ENCODE data around the gene SLC22A7.
"Not testable (repeated sequence)": the region's sequence is repeated elsewhere in the genome, so short reads cannot be mapped to it uniquely, and the experiment has no call there.

SLC22A7 gene

GRCh38 chr6:43331891-43332290, 33.8 kb downstream of the SLC22A7 start:
- Mint-ChIP-seq H3K27ac (peak overlapping the region in 1 of 2 donors; percentile 5), H3K36me3 (ENCODE audit: insufficient read depth) (peaks cover 4% of the 10 kb centered on the region), H3K4me1 (ENCODE audit: low read depth in 2 of 2) (peaks cover 2 to 5% of the 10 kb centered on the region in 2 donors), H3K9me3 (no peaks in the 10 kb centered on the region), H3K27me3 (no peaks in the 10 kb centered on the region), H3K4me3 (no peak overlapping the region)
- DNase-seq: no peak
- no peak for ATAC-seq (replicated peaks)

- H3K4me3 Mint-ChIP-seq: no peak overlapping the region
- no peak for ATAC-seq (replicated peaks)
- no peaks in the 10 kb centered on the region for H3K9me3 Mint-ChIP-seq
- H3K27me3 Mint-ChIP-seq: no peaks in the 10 kb centered on the region
- DNase-seq: no peak
- peaks cover 9% of the 10 kb centered on the region for H3K36me3 Mint-ChIP-seq (ENCODE audit: insufficient read depth)
- H3K4me1 Mint-ChIP-seq (ENCODE audit: low read depth in 2 of 2): peaks cover 2 to 10% of the 10 kb centered on the region in 2 donors
- H3K27ac Mint-ChIP-seq: no peak overlapping the region
These were observed 36.5 kb downstream of the SLC22A7 start for GRCh38 chr6:43334466-43335095.

GRCh38 chr6:43335469-43335868, 37.4 kb downstream of the SLC22A7 start:
- peaks cover 2 to 10% of the 10 kb centered on the region in 2 donors for H3K4me1 Mint-ChIP-seq (ENCODE audit: low read depth in 2 of 2)
- no peak overlapping the region for H3K4me3 Mint-ChIP-seq
- H3K27me3 Mint-ChIP-seq: no peaks in the 10 kb centered on the region
- H3K27ac Mint-ChIP-seq: no peak overlapping the region
- DNase-seq (no peak), ATAC-seq (replicated peaks) (no peak)
- H3K36me3 Mint-ChIP-seq (ENCODE audit: insufficient read depth): peaks cover 18% of the 10 kb centered on the region
- H3K9me3 Mint-ChIP-seq: no peaks in the 10 kb centered on the region

GRCh38 chr6:43336382-43336781, 38.3 kb downstream of the SLC22A7 start:
- ATAC-seq (replicated peaks): no peak
- Mint-ChIP-seq H3K27me3 (no peaks in the 10 kb centered on the region), H3K27ac (no peak overlapping the region), H3K4me3 (no peak overlapping the region), H3K4me1 (ENCODE audit: low read depth in 2 of 2) (peaks cover 2 to 10% of the 10 kb centered on the region in 2 donors), H3K9me3 (no peaks in the 10 kb centered on the region), H3K36me3 (ENCODE audit: insufficient read depth) (peaks cover 27% of the 10 kb centered on the region)
- no peak for DNase-seq

GRCh38 chr6:43338243-43338642, 40.2 kb downstream of the SLC22A7 start:
- H3K36me3 Mint-ChIP-seq (ENCODE audit: insufficient read depth): peaks cover 41% of the 10 kb centered on the region

GRCh38 chr6:43339168-43339567, 41.1 kb downstream of the SLC22A7 start:
- Mint-ChIP-seq H3K36me3 (ENCODE audit: insufficient read depth) (peaks cover 42% of the 10 kb centered on the region), H3K9me3 (no peaks in the 10 kb centered on the region), H3K4me1 (ENCODE audit: low read depth in 2 of 2) (peaks cover 0 to 10% of the 10 kb centered on the region in 2 donors), H3K27ac (no peak overlapping the region), H3K4me3 (no peak overlapping the region), H3K27me3 (no peaks in the 10 kb centered on the region)
- DNase-seq (no peak), ATAC-seq (replicated peaks) (no peak)

More at GRCh38 chr6:43338243-43338642, 40.2 kb downstream of the SLC22A7 start:
- Mint-ChIP-seq H3K4me3 (no peak overlapping the region), H3K27ac (peak overlapping the region; percentile 15 to 36), H3K27me3 (no peaks in the 10 kb centered on the region), H3K4me1 (ENCODE audit: low read depth in 2 of 2) (peaks cover 0 to 10% of the 10 kb centered on the region in 2 donors), H3K9me3 (no peaks in the 10 kb centered on the region)
- DNase-seq (no peak), ATAC-seq (replicated peaks) (no peak)

GRCh38 chr6:43346243-43346642, 48.2 kb downstream of the SLC22A7 start:
- not testable (repeated sequence) for H3K9me3 Mint-ChIP-seq; DNase-seq; ATAC-seq (replicated peaks); H3K27me3 Mint-ChIP-seq; H3K4me3 Mint-ChIP-seq; H3K4me1 Mint-ChIP-seq (ENCODE audit: low read depth in 2 of 2); H3K27ac Mint-ChIP-seq
- peaks cover 25% of the 10 kb centered on the region for H3K36me3 Mint-ChIP-seq (ENCODE audit: insufficient read depth)

- no peak overlapping the region for H3K4me3 Mint-ChIP-seq
- H3K4me1 Mint-ChIP-seq (ENCODE audit: low read depth in 2 of 2): peaks cover 0 to 11% of the 10 kb centered on the region in 2 donors
- H3K27me3 Mint-ChIP-seq: no peaks in the 10 kb centered on the region
- H3K36me3 Mint-ChIP-seq (ENCODE audit: insufficient read depth): peaks cover 21% of the 10 kb centered on the region
- ATAC-seq (replicated peaks) (no peak), DNase-seq (no peak)
- H3K27ac Mint-ChIP-seq: no peak overlapping the region
- no peaks in the 10 kb centered on the region for H3K9me3 Mint-ChIP-seq
These were observed 49.0 kb downstream of the SLC22A7 start for GRCh38 chr6:43347021-43347420.

GRCh38 chr6:43347444-43347843, 49.4 kb downstream of the SLC22A7 start:
- H3K9me3 Mint-ChIP-seq: no peaks in the 10 kb centered on the region
- no peak for ATAC-seq (replicated peaks)
- H3K4me1 Mint-ChIP-seq (ENCODE audit: low read depth in 2 of 2): peaks cover 0 to 11% of the 10 kb centered on the region in 2 donors
- H3K4me3 Mint-ChIP-seq: no peak overlapping the region
- no peak overlapping the region for H3K27ac Mint-ChIP-seq
- no peak for DNase-seq
- no peaks in the 10 kb centered on the region for H3K27me3 Mint-ChIP-seq
- peaks cover 21% of the 10 kb centered on the region for H3K36me3 Mint-ChIP-seq (ENCODE audit: insufficient read depth)

GRCh38 chr6:43351951-43352350, 53.9 kb downstream of the SLC22A7 start:
- not testable (repeated sequence) for H3K9me3 Mint-ChIP-seq; DNase-seq; H3K4me3 Mint-ChIP-seq; H3K27me3 Mint-ChIP-seq; ATAC-seq (replicated peaks)
- Mint-ChIP-seq H3K36me3 (ENCODE audit: insufficient read depth) (peaks cover 37% of the 10 kb centered on the region), H3K27ac (peak overlapping the region; percentile 22 to 42), H3K4me1 (ENCODE audit: low read depth in 2 of 2) (peaks cover 5 to 15% of the 10 kb centered on the region in 2 donors)

Measured in effector memory CD8-positive, alpha-beta T cell (primary cell).